ENCODE results near the gene HOXB6.

The HOXB6 gene

DNA sequence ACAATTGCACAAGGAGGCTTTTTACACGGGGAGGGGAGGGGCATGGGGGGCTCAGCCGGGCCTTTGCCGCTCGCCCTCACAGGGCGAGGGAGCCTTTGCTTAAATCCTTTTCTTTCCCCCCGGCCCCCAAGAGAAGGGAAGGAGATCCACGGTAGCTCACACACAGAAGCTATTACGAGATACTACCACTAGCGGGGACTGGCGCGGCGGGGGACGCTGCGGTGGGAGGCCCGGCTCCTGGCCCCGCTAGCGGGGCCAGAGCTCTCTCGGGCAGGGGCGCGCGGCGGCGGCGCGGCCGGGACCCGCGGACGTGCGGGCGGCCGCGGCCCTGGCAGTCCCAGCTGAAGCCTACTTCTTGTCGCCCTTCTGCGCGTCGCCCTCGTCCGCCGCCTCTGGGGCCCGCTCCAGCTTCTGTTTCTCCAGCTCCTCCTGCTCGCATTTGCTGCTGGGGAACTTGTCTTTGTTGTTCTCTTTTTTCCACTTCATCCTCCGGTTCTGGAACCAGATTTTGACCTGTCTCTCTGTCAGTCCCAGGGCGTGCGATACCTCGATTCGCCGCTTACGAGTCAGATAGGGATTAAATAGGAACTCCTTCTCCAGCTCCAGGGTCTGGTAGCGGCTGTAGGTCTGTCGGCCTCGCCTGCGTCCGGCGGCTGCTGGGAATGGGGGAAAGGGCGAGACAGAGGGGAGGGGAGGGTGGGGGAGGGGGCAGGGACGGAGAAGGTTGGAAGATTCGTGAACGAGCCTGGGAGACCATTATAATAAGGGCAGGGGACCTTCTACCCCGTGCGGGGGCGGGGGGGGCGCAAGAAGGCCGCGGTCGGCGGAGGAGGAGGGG is 8.3 kb upstream of the HOXB6 start:
- no peak overlapping the region for H3K27ac ChIP-seq
- TF ChIP-seq, protein P1, sequence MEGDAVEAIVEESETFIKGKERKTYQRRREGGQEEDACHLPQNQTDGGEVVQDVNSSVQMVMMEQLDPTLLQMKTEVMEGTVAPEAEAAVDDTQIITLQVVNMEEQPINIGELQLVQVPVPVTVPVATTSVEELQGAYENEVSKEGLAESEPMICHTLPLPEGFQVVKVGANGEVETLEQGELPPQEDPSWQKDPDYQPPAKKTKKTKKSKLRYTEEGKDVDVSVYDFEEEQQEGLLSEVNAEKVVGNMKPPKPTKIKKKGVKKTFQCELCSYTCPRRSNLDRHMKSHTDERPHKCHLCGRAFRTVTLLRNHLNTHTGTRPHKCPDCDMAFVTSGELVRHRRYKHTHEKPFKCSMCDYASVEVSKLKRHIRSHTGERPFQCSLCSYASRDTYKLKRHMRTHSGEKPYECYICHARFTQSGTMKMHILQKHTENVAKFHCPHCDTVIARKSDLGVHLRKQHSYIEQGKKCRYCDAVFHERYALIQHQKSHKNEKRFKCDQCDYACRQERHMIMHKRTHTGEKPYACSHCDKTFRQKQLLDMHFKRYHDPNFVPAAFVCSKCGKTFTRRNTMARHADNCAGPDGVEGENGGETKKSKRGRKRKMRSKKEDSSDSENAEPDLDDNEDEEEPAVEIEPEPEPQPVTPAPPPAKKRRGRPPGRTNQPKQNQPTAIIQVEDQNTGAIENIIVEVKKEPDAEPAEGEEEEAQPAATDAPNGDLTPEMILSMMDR (conservative IDR thresholded peaks at IDR 0.05) = no peak

- TF ChIP-seq, protein P1 (conservative IDR thresholded peaks at IDR 0.05) = no peak
- no peak overlapping the region for H3K27ac ChIP-seq
Measured at GRCh38 chr17:48612456-48612853, 7.7 kb upstream of the HOXB6 start.

- TF ChIP-seq, protein P1 (conservative IDR thresholded peaks at IDR 0.05) = no peak
- H3K27ac ChIP-seq = no peak overlapping the region
Measured at GRCh38 chr17:48611681-48612455, 7.1 kb upstream of the HOXB6 start.

DNA sequence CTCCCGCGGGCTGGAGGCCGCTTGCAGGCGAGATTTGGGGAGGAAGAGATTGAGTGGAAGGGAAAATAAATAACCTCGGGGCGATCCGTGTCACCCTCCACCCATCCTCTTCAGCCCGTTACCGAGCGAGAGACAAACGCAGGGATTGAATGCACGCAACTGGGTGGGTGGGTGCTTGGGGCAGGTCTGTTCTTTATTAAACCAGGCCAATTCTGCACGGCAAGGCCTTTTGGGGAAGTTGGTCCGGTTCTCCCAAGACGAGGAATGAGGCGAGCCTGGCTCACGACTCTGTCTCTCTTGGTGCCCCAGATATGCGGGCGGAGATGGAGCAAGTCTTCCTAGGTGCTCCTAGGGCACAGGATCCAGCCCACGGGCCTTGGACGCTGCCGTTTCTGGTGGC is 6.4 kb upstream of the HOXB6 start:
- TF ChIP-seq, protein P1 (conservative IDR thresholded peaks at IDR 0.05) = no peak
- H3K27ac ChIP-seq = peak overlapping the region; percentile 49; the same call in 1 of the 2 replicates

DNA sequence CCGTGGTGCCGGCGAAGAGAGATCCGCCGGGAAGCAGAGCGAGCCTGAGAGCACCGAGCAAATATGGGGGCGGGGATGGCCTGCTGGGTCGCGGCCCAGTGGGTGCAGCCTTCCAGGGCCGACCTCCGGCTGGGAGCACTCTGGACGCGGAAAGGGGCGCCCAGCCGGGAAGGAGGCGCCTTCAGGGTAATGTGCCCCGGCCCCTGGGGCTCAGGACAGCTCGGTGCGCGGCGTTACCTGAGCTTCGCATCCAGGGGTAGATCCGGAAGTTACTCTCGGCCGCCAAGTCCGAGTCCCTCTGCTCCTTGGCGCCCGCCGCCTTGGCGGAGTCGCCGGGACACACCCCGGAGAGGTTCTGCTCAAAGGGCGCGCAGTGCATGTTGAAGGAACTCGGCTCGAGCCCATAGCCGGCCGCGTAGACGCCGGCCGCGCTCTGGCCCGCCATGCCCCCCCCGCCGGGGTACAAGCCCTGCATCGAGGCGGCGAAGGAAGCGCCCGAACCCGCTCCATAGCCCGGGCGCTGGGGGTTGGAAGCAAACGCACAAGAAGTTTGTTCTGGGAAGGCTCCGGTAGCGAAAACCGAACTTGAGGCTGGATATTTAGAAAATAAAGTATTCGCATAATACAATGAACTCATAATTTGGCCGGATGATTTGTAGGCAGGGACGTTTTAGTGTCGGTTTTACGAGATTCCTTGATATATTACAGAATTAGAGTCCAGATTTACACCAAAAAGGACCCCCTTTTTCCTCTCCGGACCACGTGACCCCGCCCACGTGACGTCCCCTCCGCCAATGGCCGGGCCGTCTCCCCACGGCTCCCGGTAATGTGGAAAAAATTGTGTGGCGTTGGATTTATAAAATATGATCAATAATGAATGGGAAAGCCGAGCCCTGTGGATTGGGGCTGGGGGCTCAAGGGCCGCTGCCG is 5.8 kb upstream of the HOXB6 start, which contains the start of gene HOXB7:
Gene HOXB7, minus strand, starts transcription at position 736 of the 930 bp plus-strand sequence. Its CDS starts 99 bp downstream, at position 637.
- TF ChIP-seq, protein P1 (conservative IDR thresholded peaks at IDR 0.05) = no peak
- peak within 1 kb of the TSS; percentile 49; the same call in 1 of the 2 replicates for H3K27ac ChIP-seq

DNA sequence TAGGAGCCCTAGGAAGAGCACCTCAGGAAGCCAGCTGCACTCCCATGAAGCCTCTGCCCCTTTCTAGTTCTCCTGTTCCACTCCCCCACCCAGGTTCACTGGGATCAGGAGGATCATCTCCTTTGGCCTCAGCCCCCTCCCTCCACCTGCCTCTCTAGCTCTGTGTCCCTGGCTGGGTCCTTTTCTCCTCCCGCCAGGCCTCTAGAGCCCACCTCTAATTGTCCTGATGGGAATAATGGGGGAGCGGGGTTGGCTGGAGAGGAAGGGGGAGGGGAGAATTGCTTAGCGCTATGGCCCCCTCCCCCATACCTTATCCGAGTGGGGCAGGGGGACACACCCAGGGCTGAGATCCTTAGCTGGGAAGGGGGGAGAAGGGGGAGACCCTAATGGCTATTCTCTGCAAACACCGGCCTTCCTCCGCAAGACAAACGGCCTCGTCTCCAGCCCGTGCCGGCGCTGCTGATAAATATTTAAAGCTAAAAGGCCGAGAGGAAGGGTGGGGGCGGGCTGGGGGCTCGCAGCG is 5.0 kb upstream of the HOXB6 start:
- peak overlapping the region; percentile 49; the same call in 1 of the 2 replicates for H3K27ac ChIP-seq
- TF ChIP-seq, protein P1 (conservative IDR thresholded peaks at IDR 0.05) = no peak
